ENCODE measurements around the gene PALLD.

Gene PALLD

DNA sequence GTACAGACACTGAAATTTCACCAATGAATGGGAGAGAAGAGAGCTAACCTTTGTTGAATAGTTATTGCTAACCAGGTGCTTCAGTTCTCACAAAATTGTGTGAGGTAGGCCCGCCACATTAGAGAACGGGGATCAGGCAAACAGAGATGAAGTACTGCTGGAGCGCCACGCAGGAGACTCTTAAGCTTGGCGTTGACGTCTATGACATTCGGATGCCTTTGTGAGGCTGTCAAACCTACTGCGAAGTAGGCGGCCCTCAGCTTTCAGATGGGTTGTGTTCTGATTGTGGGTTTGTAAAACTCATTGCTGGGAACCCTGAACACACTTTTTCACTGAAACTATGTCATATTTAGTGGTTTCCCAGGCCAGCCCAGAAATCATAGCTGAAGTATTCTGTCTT lies 339.6 kb downstream of the PALLD start:
- in situ Hi-C loops (cut with MboI; ENCODE audit: low sequenced_read_pairs), result no loop called here

DNA sequence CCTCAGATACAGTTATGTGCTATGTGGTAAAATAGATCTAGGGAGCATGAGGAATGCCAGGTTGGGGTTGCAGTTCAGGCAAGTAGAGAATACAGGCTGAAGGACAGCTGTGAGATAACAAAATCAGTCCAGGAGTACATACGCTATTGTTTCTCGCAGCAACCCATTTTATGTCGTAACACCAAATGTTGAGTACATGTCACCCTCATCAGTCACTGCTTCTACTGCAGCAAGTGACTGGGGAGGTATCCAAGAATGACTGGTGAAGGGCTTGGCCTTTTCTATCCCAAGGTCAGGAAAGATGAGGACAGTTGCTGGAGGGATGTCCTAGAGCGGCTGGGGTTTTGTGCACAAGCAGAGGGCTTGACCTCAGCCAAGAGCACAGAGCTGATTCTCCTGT lies 341.1 kb downstream of the PALLD start:
- in situ Hi-C loops (cut with MboI; ENCODE audit: low sequenced_read_pairs), result no loop called here

DNA sequence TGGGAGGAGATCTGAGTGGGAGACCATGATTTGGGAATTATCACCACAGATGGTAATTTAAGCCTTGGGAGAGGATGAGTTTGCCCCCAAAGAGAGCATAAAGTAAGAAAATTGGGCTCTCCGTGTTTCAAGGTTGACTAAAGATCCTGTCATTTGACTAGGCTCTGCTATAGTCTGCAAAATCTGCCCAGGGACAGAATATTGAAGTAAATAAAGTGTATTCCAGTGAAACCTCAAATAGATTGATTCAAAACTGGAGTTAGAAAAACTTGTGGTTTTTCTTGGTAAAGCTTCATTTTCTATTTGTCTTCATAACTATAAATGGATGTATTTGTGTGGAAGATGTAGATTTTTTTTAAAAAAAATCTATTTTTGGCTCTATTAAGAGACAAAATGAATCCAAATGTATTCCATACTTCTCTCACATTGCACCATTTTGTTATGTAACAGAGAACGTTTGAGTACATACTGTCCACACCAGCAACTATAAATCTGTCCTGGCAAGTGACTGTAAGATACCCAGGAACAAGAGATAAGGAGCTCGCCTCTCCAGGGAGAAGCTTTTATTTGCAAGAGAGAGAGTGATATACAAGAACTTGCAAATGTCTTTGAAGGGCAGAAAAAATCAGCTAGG lies 343.0 kb downstream of the PALLD start:
- in situ Hi-C loops (cut with MboI; ENCODE audit: low sequenced_read_pairs), result no loop called here

DNA sequence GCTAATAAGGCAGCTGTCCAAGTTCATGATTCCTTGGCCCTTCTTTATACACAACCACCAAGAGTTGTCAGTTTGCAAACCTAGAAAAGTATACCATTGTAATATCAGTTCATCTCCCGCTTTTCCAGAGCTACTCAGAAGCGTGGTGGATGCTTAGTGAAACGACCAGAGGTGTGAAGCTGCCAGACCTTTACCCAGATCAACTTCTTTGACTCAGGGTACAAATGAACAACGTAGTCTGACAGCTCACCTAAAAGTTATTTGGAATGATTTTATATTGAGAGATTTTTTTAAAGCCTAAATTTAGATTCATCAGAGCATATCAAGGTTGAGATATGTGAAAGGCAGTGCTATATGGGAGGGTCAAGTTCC lies 343.5 kb downstream of the PALLD start:
- in situ Hi-C loops (cut with MboI; ENCODE audit: low sequenced_read_pairs), result no loop called here

DNA sequence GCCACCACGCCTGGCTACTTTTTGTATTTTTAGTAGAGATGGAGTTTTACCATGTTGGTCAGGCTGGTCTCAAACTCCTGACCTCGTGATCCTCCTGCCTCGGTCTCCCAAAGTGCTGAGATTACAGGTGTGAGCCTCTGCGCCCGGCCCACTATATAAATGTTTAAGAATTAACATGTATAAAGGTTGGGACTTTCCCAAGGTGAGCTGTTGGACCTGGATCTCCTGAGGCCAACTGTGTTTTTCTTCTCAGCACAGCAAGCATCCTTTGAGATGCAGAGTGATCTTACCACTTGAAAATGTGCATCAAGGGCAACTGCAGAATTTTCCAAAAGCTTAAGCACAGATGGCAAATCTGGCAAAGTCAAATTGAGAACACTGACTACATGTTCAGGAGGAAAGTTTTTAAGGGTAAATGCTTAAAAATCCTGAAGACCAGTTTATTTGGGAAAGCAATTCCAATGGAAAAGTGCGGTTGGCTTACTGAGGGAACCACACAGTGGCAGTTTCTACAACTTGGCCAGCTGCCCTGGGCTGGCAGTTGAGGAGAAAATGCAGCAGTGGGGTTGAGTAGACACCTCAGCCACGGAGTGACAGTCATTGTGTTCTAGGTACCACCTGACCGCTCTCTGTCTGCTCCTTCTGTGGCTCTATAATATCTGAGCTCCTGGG lies 344.3 kb downstream of the PALLD start:
- in situ Hi-C loops (cut with MboI; ENCODE audit: low sequenced_read_pairs), result no loop called here

DNA sequence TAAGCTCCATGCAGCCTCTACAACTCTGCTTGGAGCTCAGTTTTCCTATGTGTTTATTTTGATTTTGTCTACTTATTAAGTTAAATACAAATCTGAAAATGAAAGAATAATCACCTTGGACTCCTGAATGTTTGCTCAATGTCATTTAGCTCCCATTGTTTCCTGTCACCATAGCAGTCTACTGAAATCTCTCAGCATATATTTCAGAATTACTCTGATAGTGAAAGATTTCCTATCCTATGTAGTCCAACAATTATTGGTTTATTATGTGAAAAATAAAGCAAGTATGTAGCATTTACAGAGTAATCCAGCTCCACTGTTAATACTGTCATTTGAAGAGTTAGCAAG lies 344.8 kb downstream of the PALLD start:
- in situ Hi-C loops (cut with MboI; ENCODE audit: low sequenced_read_pairs), result no loop called here

DNA sequence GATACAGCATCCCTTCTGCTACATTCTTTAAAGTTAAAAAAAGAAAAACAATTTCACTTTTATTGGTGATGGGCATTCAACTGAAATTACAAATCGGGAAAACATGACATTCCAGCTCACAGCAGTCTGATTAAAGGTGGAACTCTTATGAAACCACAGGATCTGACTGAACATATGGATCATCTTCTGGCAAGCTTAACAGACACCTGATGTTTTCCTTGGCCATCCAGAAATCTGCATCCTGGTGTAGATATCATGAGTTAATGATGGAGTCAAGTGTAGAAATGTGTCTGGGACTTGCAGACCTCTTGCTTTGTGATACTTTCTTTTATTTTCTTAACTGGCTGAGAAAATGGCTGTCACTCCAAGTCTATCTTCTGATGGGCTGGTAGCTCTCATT lies 345.3 kb downstream of the PALLD start:
- in situ Hi-C loops (cut with MboI; ENCODE audit: low sequenced_read_pairs), result no loop called here

DNA sequence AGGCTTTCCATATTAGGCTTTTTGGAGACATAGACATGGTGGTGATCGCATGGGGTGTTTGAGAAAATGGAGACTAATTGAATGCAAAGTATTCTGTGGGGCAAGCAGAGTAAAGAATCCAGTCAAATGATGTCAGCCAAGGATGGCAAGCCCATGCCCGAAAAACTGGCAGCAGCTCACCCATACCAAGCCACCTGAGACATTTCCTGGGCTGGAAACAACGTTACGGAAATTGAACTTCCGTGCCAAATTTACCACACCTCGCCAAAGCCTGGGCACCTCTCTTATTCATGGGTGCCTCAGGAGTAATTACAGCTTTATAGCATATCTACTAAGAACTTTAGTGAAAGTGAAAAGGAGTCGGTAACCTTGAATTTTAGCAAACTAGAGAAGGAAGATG lies 346.8 kb downstream of the PALLD start:
- in situ Hi-C loops (cut with MboI; ENCODE audit: low sequenced_read_pairs), result no loop called here

DNA sequence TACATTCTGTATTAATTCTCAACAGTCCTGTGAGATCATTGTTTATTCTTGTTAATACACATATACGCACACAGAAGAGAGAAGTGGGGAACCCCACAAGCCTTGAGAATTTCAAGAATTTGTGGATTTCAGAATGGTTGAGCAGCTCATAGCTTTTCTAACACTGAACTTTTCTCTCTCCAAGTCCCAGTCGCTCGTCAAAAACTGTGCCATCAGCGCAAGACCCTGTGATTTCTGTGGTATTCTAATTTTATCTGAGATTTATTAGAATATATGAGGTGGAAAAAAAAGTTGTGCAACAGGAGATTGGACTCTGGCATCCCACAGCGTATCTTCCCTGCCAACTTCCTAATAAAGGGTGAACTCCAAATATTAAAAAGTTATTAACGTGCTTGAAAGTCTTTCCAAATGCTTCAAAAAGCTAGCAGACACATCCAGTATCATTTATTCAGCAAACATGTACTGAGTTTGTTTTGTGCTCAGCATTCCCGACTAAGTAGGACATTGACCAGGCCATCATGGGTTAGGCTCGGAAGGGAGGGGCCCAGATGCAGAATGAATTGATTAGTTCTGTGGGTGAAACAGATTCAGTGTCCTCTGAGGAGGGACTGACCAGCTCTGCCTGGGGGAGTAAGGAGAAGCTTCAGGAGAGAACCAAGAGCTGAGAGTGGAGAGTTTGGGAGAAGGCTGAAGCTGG lies 347.6 kb downstream of the PALLD start:
- in situ Hi-C loops (cut with MboI; ENCODE audit: low sequenced_read_pairs), result no loop called here

DNA sequence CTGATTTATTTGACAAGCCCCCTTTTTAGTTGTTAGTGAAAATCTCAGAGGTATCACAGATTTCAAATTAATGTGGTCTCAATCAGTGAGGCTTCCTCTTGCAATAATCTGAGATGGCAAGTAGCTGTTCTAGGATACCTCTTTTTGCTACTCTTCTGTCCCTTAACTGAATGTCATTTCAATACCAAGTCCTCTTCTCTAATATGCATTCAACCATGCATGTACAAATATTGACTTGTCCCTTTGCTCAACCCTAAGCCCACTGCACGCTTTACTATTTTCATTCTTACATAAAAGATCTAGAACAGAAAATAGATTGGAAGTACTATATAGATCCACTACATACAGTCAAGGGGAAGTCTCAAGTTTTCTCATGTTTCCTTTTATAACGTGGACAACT lies 349.0 kb downstream of the PALLD start:
- in situ Hi-C loops (cut with MboI; ENCODE audit: low sequenced_read_pairs), result no loop called here

DNA sequence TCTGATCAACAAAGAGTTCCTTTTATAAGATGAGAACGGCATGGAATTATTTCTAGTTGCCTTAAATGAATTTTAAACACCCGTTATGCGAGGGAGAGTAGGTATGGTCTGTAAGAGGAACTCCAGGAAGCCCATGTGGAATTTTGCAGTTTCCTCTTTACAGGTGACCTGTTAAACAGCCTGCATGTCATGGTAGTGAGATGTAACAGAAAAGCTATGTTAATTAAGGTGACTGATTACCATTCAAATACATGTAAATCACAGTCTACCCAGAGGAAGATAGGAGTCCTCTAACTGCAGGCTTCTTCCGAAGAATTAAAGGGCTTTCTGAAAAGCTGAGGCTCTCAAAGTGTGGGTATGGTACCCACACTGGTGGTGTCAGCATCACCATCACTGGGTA lies 349.6 kb downstream of the PALLD start:
- in situ Hi-C loops (cut with MboI; ENCODE audit: low sequenced_read_pairs), result no loop called here

DNA sequence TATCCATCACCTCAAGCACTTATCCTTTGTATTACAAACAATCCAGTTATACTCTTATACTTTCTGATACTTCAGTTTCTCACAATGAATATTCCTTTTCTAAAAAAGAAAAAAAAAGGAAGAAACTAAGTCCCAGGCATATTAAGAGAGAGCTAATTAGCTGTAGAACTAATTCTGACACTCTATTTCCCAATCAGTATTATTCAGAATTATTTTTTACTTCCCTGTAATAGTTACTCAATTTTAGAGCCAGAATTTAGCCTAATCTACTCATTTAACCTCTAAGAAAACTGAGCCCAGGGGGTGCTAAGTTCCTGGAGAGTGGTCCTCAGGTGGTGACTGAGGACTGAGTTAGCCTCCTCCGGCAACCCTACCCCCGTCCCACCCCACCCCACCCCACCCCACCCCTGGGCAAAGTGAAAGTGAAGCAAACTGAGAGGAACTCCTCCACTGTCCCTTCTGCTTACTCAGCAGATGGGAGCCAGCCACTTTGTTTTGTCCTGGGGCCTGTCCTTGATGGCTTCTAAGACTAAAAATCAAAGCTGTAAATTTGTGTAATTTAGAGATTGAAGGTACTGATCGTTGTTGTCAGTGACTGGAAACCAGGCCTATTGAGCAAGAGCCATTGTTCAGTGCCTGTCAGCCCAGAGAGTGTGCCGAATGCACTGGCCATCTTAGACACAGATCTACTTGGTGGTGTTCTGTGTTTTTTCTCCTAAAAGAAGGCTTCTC lies 351.1 kb downstream of the PALLD start:
- in situ Hi-C loops (cut with MboI; ENCODE audit: low sequenced_read_pairs), result no loop called here

DNA sequence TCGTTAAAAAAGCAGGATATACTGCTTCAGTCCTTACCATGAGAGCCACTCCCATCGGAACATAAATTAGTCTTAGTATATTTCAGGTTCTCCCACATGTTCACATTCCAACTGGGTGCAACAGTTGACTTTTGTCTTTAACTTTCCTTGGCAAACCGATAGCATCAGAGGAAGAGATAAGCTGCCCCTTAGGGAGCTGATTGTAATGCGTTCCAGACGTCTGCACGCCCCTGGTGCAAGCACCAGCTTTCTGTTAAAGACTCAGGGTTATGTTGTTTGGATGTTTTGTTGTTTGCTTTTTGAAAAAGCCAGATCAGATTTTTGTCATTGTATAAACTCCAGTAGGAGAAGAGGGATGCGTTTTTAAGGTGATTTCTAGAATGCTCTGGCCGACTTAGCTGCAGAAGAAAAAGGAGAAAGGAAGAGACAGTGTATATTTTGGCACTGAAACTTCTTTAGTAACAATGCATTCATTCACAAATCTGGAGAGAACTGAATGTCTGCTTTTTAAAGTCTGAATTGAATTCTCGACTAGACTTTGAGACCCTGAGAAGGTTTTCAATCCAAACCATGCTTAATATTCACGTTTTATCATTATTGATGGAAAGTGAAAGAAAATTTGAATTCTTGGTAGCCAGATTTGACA lies 352.3 kb downstream of the PALLD start:
- in situ Hi-C loops (cut with MboI; ENCODE audit: low sequenced_read_pairs), result no loop called here

DNA sequence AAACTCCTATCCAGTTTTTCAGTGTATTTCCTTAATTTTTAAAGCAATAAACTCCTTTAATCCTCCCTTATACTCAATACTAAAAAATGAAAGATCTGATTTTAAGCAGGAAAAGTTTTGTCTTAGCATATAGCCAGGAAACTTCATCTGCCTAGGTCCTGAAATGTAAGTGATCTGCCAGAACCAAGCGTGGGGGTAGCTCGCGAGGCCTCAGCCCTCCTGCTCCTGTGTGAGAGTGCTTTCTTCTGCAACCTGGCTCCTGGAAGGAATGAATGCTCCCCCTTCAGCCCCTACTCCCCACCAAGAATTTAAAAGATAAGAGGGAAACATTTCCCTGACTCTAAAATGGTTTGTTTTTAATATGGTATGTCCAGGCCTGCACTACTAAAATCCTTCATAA lies 353.1 kb downstream of the PALLD start:
- in situ Hi-C loops (cut with MboI; ENCODE audit: low sequenced_read_pairs), result no loop called here

DNA sequence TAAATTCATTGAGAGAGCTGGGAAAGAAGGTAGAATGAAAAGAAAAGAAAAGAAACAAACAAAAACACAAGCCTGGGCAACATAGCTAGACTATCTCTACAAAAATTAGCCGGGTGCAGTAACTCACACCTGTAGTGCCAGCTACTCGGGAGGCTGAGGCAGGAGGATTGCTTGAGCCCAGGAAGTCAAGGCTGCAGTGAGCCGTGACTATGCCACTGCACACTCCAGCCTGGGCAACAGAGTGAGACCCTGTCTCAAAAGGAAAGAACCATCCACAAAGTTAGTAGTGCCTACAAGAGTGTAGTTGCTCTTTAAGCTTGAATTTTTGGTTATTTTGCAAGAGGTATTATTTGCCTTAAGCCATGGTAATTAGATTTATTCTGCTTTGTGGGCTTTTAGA lies 355.5 kb downstream of the PALLD start:
- in situ Hi-C loops (cut with MboI; ENCODE audit: low sequenced_read_pairs), result no loop called here

DNA sequence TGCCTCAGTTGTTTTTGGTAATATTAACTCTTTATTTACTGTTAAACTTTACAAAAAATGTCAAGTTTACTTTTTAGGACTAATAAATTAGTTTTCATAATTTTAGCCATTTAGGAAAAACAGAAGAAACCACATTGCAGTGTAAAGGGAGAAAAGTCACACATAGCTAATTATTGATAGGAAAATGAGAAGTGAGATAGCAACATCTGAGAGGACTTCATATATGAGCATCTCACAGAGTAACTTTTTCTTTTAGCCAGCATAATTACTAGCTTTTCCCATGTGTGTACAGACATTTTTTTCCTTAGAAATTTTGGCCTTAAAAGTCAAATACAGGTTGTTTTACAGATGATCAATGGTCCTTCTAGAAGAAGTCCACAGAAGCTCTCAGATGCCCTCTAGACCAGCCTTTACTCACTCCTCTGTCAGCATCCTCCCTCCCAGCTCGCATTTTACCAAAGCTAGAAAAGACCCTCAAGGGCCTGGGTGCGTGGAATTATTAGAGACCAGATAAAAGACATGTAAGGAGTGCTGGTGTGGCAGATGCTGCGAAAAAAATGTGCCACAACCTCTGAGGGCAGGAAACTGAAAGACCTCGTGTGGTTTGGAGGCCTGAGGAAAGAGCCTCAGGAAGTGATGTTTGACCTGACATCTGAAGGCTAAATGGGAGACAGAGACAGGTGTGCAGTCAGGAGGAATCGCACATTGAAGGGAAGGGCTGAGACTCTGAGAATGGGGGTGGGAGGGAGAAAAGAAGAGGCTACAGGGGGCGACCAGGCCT lies 356.3 kb downstream of the PALLD start:
- in situ Hi-C loops (cut with MboI; ENCODE audit: low sequenced_read_pairs), result no loop called here

DNA sequence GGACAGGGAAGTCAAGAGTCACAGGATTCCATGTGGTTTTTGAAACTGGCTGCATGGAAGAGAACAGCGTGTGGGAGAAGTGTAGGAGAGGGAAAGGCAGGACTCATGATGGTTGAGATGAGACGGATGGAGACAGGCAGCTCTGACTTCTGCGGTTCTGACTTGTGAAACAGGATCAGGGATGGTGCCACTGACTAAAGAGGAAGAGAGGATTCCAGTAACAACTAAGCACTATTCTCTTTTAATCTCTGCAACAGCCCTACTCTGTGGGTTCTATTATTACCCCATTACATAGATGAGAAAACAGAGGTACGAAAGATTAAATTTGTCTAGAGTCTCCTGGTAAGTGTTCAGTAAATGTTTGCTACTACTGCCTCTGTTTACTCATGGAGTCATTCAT lies 356.9 kb downstream of the PALLD start:
- in situ Hi-C loops (cut with MboI; ENCODE audit: low sequenced_read_pairs), result no loop called here

DNA sequence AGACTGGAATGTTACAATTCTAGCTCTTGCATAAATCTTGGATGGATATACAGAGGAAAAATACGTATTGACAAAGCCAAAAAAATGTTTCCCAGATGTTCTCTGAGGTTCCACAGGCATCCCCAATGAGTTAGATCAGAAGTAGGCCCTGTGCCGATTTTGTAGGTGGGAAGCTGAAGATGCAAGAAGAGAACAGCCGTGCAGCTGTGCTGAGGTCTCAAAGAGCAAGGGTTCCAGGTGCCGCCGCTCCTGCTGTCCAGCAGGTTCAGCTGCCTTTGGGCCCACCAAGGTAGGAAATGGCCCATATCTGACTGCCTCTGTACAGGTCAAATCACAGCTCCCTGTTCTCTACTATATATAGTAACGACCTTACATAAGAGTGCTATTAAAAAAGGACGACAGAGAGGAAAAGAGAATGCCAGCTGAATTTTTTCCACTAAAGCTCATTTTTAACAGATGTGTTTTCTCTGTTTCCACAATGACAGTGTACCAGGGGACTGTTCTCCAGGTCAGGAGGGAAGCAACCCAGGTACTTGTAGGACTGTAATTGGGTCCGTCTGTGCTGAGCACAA lies 357.6 kb downstream of the PALLD start:
- in situ Hi-C loops (cut with MboI; ENCODE audit: low sequenced_read_pairs), result no loop called here

DNA sequence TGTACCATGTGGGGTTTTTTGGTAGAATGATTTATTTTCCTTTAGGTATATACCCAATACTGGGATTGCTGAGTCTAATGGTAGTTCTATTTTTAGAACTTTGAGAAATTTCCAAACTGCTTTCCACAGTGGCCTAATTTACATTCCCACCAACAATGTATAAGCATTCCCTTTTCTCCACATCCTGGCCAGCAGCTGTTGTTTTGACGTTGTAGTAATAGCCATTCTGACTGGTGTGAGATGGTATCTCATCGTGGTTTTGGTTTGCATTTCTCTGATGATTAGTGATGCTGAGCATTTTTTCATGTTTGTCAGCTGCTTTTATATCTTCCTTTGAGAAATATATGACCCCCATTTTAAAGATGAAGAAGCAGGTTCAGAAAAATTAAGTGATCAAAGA lies 359.5 kb downstream of the PALLD start:
- in situ Hi-C loops (cut with MboI; ENCODE audit: low sequenced_read_pairs), result no loop called here

DNA sequence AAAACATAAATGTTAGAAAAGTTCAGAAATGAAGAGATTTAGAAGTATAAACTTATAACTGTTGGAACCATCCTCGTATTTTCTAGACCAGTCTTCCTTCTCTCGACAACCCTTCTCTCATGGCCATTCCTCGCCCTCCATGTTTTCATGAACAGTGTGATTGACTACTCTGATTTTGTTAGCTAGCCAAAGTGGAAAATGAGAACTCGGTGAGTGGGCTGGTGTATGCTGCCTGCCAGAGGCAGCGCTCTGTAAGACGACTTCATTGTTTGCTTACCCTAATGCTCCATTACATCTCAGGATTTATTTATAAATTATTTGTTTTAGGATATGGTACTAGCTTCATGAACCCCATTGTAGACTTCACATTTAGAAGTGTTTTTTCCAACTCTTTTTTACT lies 360.2 kb downstream of the PALLD start:
- in situ Hi-C loops (cut with MboI; ENCODE audit: low sequenced_read_pairs), result no loop called here

Measured in hTERT RPE-1 (cell line).